KBM-7 (cell line): ENCODE measurements around the gene ASAP2.

ENCODE experiments used
- DNase-seq: peaks from one replicate; pipeline ENCODE4 v3.0.0-alpha.2; 2015
- in situ Hi-C: fragments of 300-500 bp; cut with MboI; formaldehyde crosslinking; loops from 2 replicates; pipeline ENCODE4 v1.14.3; 2020; ENCODE audit warnings: low sequenced_read_pairs, low pct_unique_long_range_greater_than_20kb, mixed read lengths

ASAP2 gene

GRCh38 chr2:9303528-9304225 lies 97.1 kb downstream of the ASAP2 start:
- DNase-seq = no peak
- in situ Hi-C loops = no loop called here

GRCh38 chr2:9306911-9307310 lies 100.3 kb downstream of the ASAP2 start:
- in situ Hi-C loops = no loop called here
- DNase-seq = no peak

GRCh38 chr2:9307535-9307934 lies 100.9 kb downstream of the ASAP2 start:
- in situ Hi-C loops = no loop called here
- DNase-seq = no peak

- in situ Hi-C loops = no loop called here
- no peak for DNase-seq
Observed at GRCh38 chr2:9308186-9308955, 101.8 kb downstream of the ASAP2 start.

- DNase-seq = no peak
- in situ Hi-C loops = no loop called here
Observed at GRCh38 chr2:9309147-9309546, 102.5 kb downstream of the ASAP2 start.

GRCh38 chr2:9310377-9310776 lies 103.8 kb downstream of the ASAP2 start:
- in situ Hi-C loops = no loop called here
- DNase-seq = no peak

GRCh38 chr2:9310798-9311197 lies 104.2 kb downstream of the ASAP2 start:
- no peak for DNase-seq
- in situ Hi-C loops = no loop called here

GRCh38 chr2:9311488-9311887 lies 104.9 kb downstream of the ASAP2 start:
- in situ Hi-C loops = no loop called here
- no peak for DNase-seq

GRCh38 chr2:9312591-9312990 lies 106.0 kb downstream of the ASAP2 start:
- in situ Hi-C loops = no loop called here
- DNase-seq = no peak

- DNase-seq = no peak
- in situ Hi-C loops = no loop called here
Observed at GRCh38 chr2:9313443-9313842, 106.8 kb downstream of the ASAP2 start.

GRCh38 chr2:9315280-9315847 lies 108.8 kb downstream of the ASAP2 start:
- DNase-seq = no peak
- in situ Hi-C loops = no loop called here

- DNase-seq = no peak
- in situ Hi-C loops = no loop called here
Observed at GRCh38 chr2:9317559-9317958, 110.9 kb downstream of the ASAP2 start.

GRCh38 chr2:9318461-9319337 lies 112.1 kb downstream of the ASAP2 start:
- in situ Hi-C loops = no loop called here
- no peak for DNase-seq

- in situ Hi-C loops = no loop called here
- no peak for DNase-seq
Observed at GRCh38 chr2:9319338-9319715, 112.7 kb downstream of the ASAP2 start.

GRCh38 chr2:9322576-9322975 lies 116.0 kb downstream of the ASAP2 start:
- no peak for DNase-seq
- in situ Hi-C loops = no loop called here

GRCh38 chr2:9325428-9325827 lies 118.8 kb downstream of the ASAP2 start:
- DNase-seq = no peak
- in situ Hi-C loops = loop anchor here (25.0 kb wide), 1 partner anchor 188 kb away; no protein-coding TSS in a partner anchor

- in situ Hi-C loops = loop anchor here (25.0 kb wide), 1 partner anchor 190 kb away; no protein-coding TSS in a partner anchor
- DNase-seq = no peak
Observed at GRCh38 chr2:9326975-9327374, 120.4 kb downstream of the ASAP2 start.

- in situ Hi-C loops = loop anchor here (25.0 kb wide), 1 partner anchor 191 kb away; no protein-coding TSS in a partner anchor
- no peak for DNase-seq
Observed at GRCh38 chr2:9327873-9328352, 121.3 kb downstream of the ASAP2 start.

- in situ Hi-C loops = loop anchor here (25.0 kb wide), 1 partner anchor 192 kb away; no protein-coding TSS in a partner anchor
- DNase-seq = no peak
Observed at GRCh38 chr2:9328931-9329330, 122.3 kb downstream of the ASAP2 start.
